Suppressor macrophage treated with lipopolysaccharide for 4 hours (primary cell): ENCODE data around the gene RNU1-1.
"Not testable (repeated sequence)": the region's sequence is repeated elsewhere in the genome, so short reads cannot be mapped to it uniquely, and the experiment has no call there.

Experiments used
- DNase-seq: peaks from one replicate; pipeline ENCODE4 v3.0.0-alpha.2; 2020

RNU1-1 gene

GRCh38 chr1:16521288-16521583 lies 7.2 kb upstream of the RNU1-1 start:
- DNase-seq: no peak

- DNase-seq: not testable (repeated sequence)
Observed at GRCh38 chr1:16520435-16521287, 6.6 kb upstream of the RNU1-1 start.

- DNase-seq: not testable (repeated sequence)
Observed at GRCh38 chr1:16519255-16519951, 5.3 kb upstream of the RNU1-1 start.

- DNase-seq: not testable (repeated sequence)
Observed at GRCh38 chr1:16518913-16519254, 4.8 kb upstream of the RNU1-1 start.

- not testable (repeated sequence) for DNase-seq
Observed at GRCh38 chr1:16516694-16517410, 2.8 kb upstream of the RNU1-1 start.

- DNase-seq: peak; percentile 88
Observed at GRCh38 chr1:16513412-16514106, 526 bp downstream of the RNU1-1 start.

GRCh38 chr1:16512624-16513411 lies 1.3 kb downstream of the RNU1-1 start:
- not testable (repeated sequence) for DNase-seq

- DNase-seq: not testable (repeated sequence)
Observed at GRCh38 chr1:16511926-16512325, 2.2 kb downstream of the RNU1-1 start.

GRCh38 chr1:16508861-16509445 lies 5.1 kb downstream of the RNU1-1 start:
- DNase-seq: peak; percentile 21

GRCh38 chr1:16506364-16507136 lies 7.5 kb downstream of the RNU1-1 start:
- not testable (repeated sequence) for DNase-seq

- DNase-seq: not testable (repeated sequence)
Observed at GRCh38 chr1:16505870-16506269, 8.2 kb downstream of the RNU1-1 start.

- DNase-seq: no peak
Observed at GRCh38 chr1:16503494-16503893, 10.6 kb downstream of the RNU1-1 start.

- DNase-seq: not testable (repeated sequence)
Observed at GRCh38 chr1:16501446-16501845, 12.6 kb downstream of the RNU1-1 start.

- peak; percentile 15 for DNase-seq
Observed at GRCh38 chr1:16500975-16501374, 13.1 kb downstream of the RNU1-1 start.

GRCh38 chr1:16500466-16500865 lies 13.6 kb downstream of the RNU1-1 start:
- peak; percentile 38 for DNase-seq

- DNase-seq: peak; percentile 73
Observed at GRCh38 chr1:16498573-16499413, 15.3 kb downstream of the RNU1-1 start.

GRCh38 chr1:16498047-16498446 lies 16.0 kb downstream of the RNU1-1 start:
- not testable (repeated sequence) for DNase-seq

GRCh38 chr1:16497474-16497904 lies 16.6 kb downstream of the RNU1-1 start:
- not testable (repeated sequence) for DNase-seq

- DNase-seq: not testable (repeated sequence)
Observed at GRCh38 chr1:16493731-16494130, 20.4 kb downstream of the RNU1-1 start.

GRCh38 chr1:16492937-16493336 lies 21.1 kb downstream of the RNU1-1 start:
- DNase-seq: not testable (repeated sequence)
